ENCODE results near the gene OVOL1. TPM values are rescaled to one million over a fixed set of nuclear protein-coding genes. Genes with fewer than 3 reads are reported as not detected.
"Not testable (repeated sequence)": the region's sequence is repeated elsewhere in the genome, so short reads cannot be mapped to it uniquely, and the experiment has no call there.

OVOL1 gene
- polyA plus RNA-seq, 1 donor, result 11.0 TPM

GRCh38 chr11:65814131-65814985 is 27.5 kb downstream of the OVOL1 start:
- no peak for DNase-seq

DNA sequence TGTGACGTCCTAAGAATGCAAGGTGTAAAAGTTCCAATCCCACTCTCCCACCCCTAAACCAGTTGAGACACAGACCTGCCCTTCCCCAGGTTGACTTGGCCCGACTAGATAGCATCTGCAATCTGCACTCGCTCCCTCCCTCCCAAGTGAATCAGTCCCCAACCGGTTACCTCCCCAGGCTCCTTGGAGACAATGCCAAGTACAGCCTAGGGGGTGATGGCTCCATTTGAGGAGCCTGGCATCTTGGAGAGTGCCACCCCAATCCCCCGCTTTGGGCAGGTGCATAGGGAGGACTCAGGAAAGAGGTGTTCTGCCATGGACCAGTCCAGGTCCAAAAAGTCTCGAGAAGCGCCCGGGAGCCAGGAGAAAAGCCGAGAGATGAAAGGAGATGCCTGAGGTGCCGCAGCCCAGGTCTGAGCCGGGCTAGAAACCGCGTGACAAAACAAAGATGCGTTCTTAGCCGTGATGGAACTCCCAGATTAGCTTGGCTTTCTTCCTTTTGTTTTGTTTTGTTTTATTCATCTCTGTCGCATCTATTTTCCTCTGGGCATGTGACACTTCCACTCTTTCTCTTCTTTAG is 28.2 kb downstream of the OVOL1 start:
- DNase-seq, result no peak

DNA sequence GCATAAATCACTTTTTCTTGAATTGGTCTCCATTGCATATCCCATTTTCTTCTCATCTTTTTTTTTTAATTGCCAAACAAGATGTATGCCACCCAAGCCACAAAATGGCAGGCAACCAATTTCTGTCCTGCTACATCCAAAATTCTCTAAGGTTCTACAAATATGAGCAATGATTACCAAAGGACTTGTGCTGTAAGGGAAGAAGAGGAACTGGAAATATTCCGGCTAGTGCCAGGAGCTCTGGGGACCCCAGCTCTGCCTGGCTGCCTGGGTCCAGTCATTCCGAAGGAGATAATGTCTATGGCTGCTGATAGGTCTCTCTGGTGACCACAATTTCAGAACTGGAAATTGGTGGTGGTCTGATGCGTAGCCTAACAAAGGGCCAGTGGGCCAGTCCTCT is 29.8 kb downstream of the OVOL1 start:
- DNase-seq, result no peak

- peak; percentile 33 for DNase-seq
Measured at GRCh38 chr11:65817312-65817834, 30.5 kb downstream of the OVOL1 start.

DNA sequence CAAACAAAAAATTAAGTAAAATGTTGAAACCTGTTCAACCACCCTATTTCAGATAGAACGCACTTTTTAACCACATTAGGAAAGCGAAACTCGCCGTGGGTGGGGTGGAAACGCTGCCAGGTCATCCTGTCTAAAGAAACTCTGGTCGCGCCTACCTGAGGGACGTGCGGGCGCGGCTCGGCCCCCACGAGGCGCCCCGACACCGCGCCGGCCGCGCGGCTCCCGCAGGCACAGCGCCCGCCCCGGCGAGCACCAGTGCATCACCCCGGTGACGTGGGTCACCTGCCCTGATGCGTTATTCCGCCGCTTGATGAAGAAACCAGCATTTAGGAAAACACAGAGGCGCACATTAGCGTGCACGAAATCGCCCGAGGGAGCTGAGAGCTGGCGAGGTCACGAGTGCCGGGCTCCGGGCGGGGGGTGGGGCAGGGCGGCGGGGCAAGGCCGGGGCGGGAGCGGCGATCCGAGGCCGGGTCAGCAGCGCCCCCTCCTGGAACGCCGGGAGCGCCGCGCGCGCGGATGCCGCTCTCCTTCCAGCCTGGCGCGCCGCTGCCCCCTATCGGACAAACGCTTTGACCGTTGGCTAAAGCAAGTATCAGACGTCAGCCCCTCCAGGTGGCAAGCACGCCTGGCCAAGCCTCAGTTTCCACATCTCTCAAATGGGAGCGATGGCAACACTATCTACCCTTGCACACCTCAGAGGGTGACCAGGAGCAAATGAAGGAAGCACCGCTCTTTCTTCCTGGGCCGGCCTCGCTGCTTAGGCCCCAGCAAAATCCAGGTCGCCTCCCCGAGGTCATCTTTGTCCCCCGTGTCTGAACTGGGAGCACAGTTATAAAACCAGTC is 31.2 kb downstream of the OVOL1 start:
- DNase-seq, result peak; percentile 87

DNA sequence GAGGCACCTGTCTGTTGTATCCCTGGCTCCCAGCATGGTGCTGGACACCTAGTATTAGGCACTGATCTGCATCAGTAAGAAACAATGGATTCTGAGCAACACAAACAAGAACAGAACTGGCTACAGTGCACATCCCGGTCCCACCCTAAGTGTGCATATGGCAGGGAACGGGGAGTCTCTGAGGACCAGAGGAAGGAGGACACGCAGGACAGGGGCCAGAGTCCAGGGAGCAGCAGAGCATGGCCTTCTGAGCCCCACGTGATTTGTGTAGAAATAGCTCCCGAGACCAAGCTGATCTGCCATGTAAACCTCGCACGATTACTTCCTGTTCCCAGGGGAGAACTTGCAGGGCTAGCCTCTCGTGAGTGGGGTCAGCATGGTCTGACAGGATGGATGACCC is 34.2 kb downstream of the OVOL1 start:
- DNase-seq, result no peak

DNA sequence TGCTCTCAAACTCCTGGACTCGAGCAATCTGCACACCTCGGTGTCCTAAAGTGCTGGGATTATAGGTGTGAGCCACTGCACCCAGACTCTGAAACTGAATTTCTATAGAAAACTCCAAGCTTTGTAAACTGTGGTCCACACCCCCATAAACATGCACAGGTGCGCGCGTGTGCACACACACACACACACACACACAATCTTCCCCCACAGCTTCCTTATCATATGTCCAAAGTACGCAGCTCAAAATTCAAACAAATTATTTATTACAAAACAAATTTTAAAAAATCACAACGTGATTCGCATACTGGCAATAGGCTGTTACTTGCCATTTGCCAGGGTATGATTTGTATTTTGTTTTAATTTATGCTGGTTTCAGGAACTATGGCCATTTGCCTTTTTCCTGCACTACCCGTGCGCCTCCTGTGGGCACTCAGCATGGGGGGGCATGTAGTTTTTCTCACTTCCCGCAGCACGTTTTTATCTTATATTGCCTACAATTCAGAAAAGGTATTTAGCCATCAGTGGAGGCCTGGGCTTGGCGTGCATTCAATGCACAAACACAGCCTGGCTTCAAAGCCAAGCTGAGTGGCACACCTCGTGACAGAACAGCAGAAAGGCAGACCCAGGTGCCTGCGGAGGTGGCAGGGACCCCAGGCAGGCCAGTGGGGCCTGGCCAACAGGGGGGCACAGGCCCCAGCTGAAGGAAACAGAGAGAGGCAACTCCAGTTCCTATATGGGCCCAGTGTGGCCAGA is 36.1 kb downstream of the OVOL1 start:
- no peak for DNase-seq

- no peak for DNase-seq
Measured at GRCh38 chr11:65826984-65827735, 40.3 kb downstream of the OVOL1 start.

GRCh38 chr11:65829459-65829858 is 42.6 kb downstream of the OVOL1 start:
- DNase-seq, result no peak

GRCh38 chr11:65832231-65832630 is 45.4 kb downstream of the OVOL1 start:
- not testable (repeated sequence) for DNase-seq

DNA sequence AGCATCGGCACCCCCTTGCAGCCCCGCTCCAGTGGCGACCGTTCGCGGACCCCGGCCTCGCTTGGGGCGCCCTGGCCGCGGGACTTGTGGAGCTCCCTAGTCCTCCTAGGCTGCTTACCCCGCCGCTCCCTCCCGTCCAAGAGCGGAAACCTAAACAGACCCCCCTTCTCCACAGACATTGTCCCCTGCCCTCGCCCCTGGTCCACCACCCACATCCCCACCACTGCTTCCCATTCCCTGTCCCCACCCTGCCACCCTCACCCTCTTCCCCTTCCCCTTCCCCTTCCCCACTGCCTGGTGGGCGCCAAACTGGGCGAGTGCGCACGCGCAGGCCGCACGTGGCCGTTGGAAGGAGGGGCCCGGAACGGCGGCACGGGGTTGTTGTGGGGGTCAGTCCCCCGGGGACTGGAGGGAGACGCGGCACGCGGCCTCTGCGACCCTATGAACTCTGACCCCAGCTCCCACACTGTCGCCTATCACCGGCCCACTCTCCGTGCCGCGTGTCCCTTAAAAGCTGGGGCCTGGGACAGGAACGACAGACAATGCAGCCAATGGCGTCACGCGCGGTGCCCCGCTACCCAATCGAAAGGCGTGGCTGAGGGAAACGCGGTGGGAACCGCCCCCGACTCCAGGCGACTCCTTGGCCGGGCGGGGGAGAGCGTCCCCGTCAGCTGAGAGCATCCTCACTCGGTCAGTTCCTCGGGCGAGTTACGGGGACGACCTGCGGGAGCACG is 46.6 kb downstream of the OVOL1 start, which contains the start of gene SNX32:
SNX32 (plus strand) TSS at position 667 of the 734 bp plus-strand sequence. CDS start 103 bp downstream, outside the sequence.
- peak; percentile 95 for DNase-seq

DNA sequence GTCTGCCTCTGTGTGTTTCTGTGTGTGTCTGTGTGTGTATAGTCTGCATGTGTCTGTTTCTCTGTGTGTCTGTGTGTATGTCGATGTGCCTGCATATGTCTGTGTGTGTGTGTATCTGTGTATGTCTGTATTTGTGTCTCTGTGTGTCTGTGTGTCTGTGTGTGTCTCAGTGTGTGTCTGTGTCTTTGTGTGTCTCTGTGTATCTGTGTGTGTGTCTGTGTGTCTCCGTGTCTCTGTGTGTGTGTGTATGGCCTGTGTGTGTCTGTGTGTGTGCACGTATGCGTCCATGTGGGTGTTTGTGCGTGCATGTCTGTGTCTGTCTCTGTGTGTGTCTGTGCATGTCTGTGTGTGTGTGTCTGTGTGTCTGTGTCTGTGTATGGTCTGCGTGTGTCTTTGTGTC is 47.3 kb downstream of the OVOL1 start:
- DNase-seq, result no peak

DNA sequence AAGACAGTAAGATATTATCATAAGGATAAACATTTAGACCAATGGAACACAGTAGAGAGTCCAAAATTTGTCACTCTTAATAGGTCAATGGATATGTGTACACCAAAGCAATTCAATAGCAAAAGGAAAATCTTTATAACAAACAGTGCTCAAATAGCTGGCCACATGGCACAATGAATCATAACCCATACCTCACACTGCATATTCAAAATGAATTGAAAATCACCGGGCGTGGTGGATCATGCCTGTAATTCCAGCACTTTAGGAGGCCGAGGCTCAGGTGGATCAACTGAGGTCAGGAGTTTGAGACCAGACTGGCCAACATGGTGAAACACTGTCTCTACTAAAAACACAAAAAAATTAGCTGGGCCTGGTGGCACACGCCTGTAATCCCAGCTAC is 55.3 kb downstream of the OVOL1 start:
- DNase-seq, result no peak

- no peak for DNase-seq
Measured at GRCh38 chr11:65843811-65844210, 56.9 kb downstream of the OVOL1 start.

- DNase-seq, result no peak
Measured at GRCh38 chr11:65844231-65844872, 57.5 kb downstream of the OVOL1 start.

Measured in left kidney (tissue), 2 donors.